ENCODE measurements around the gene FOXM1. TPM values are rescaled to one million over a fixed set of nuclear protein-coding genes. Genes with fewer than 3 reads are reported as not detected.
"Not testable (repeated sequence)": the region's sequence is repeated elsewhere in the genome, so short reads cannot be mapped to it uniquely, and the experiment has no call there.

The FOXM1 gene
- total RNA-seq, 1 donor from 2014 or later, result 14.3 TPM

DNA sequence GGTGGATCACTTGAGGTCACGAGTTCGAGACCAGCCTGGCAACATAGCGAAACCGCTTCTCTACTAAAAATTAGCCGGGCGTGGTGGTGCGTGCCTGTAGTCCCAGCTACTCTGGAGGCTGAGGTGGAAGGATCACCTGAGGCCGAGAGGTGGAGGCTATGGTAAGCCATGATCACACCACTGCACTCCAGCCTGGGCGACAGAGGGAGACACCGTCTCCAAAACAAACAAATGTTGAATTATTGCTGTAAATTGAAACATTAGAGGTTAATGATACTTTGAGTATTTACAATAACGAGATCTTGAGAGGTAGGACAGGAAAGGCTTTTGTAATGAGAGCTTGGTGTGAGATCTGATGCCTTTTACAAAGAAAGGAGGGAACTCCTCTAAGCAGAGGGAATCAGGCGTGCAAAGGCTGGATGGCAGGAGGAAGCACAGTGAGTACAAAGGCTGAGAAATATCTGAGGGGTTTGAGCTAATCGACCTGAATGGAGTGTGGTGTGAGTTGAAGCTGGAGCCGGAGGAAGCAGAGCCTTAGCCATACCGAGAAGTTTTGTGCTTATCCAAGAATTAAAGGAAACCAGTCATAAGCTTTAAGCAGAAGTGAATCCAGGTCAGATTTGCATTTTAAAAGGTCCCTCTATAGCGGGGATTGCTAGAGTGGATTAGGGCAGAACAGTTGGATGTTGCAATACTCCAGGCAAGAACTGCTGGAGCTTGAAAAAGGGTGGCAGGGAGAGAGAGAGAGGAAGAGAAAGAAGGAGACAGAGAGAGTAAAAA is 1.2 kb upstream of the FOXM1 start:
- TF ChIP-seq CTCF (IDR thresholded peaks at IDR 0.05; ENCODE audit: insufficient read depth, low read length, poor library complexity, severe bottlenecking), result no peak

GRCh38 chr12:2876431-2877046 is 435 bp downstream of the FOXM1 start:
- Histone ChIP-seq H3K36me3 (ENCODE audit: control insufficient read depth, insufficient read depth, low read length) (no peaks in the 10 kb centered on the region), H3K27me3 (ENCODE audit: control insufficient read depth, insufficient read depth, low read length) (no peaks in the 10 kb centered on the region), H3K4me3 (ENCODE audit: low read depth, low read length) (peak overlapping the region; percentile 78)
- DNase-seq (ENCODE audit: low read depth), result no peak
- TF ChIP-seq CTCF (IDR thresholded peaks at IDR 0.05; ENCODE audit: insufficient read depth, low read length, poor library complexity, severe bottlenecking), result no peak

More for the DNA sequence above, 1.2 kb upstream of the FOXM1 start:
- Histone ChIP-seq H3K27me3 (ENCODE audit: control insufficient read depth, insufficient read depth, low read length) (no peaks in the 10 kb centered on the region), H3K4me3 (ENCODE audit: low read depth, low read length) (peak overlapping the region; percentile 78), H3K36me3 (ENCODE audit: control insufficient read depth, insufficient read depth, low read length) (no peaks in the 10 kb centered on the region)
- DNase-seq (ENCODE audit: low read depth), result no peak

DNA sequence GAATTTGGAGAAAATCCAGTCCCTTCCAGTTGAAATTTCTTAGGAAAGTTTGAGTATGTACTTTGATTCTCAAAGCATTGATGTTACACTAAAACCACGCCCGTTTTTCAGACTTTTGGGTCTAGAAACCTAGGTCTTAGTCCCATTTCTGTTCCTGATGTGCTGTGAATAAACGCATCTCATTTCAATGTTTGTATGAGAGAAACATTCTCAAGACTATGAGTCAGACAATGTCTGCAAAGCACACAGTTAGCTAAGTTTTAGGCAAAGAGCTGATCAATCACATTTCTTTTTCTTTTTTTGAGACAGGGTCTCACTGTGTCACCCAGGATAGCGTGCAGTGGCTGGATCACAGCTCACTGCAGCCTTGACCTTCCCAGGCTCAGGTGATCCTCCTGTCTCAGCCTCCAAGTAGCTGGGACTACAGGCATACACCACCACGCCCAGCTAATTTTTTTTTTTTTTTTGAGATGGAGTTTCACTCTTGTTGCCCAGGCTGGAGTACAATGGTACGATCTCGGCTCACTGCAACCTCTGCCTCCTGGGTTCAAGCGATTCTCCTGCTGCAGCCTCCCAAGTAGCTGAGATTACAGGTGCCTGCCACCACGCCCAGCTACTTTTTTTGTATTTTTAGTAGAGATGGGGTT is 7.9 kb downstream of the FOXM1 start:
- DNase-seq (ENCODE audit: low read depth); H3K36me3 ChIP-seq (ENCODE audit: control insufficient read depth, insufficient read depth, low read length): not testable (repeated sequence)

GRCh38 chr12:2864198-2864597 is 12.8 kb downstream of the FOXM1 start:
- no peak for TF ChIP-seq CTCF (IDR thresholded peaks at IDR 0.05; ENCODE audit: insufficient read depth, low read length, poor library complexity, severe bottlenecking)
- H3K36me3 ChIP-seq (ENCODE audit: control insufficient read depth, insufficient read depth, low read length), result no peaks in the 10 kb centered on the region
- DNase-seq (ENCODE audit: low read depth), result no peak
- no peak overlapping the region for H3K4me3 ChIP-seq (ENCODE audit: low read depth, low read length)
- no peaks in the 10 kb centered on the region for H3K27me3 ChIP-seq (ENCODE audit: control insufficient read depth, insufficient read depth, low read length)

More for the DNA sequence above, 7.9 kb downstream of the FOXM1 start:
- not testable (repeated sequence) for H3K27me3 ChIP-seq (ENCODE audit: control insufficient read depth, insufficient read depth, low read length); H3K4me3 ChIP-seq (ENCODE audit: low read depth, low read length)

- H3K27me3 ChIP-seq (ENCODE audit: control insufficient read depth, insufficient read depth, low read length); H3K36me3 ChIP-seq (ENCODE audit: control insufficient read depth, insufficient read depth, low read length); H3K4me3 ChIP-seq (ENCODE audit: low read depth, low read length); DNase-seq (ENCODE audit: low read depth): not testable (repeated sequence)
These were observed 13.6 kb downstream of the FOXM1 start for GRCh38 chr12:2863402-2863801.

DNA sequence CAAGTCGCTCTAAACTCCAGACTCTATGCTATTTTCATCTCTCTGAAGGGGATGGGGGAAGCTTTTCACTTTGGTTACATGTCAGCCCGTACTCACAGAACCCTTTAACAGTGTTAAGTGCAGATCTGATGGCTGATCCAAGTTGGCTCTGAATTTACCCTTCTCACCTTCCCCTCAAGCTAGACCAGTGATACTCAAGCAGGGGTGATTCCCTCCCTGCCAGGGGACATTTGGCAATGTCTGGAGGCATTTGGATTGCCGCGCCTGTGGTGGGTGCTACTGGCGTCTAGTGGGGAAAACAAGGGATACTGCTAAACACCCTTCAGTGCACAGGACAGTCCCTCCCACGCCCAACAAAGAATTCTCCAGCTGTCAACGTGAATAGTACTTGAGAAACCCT is 14.1 kb downstream of the FOXM1 start:
- no peaks in the 10 kb centered on the region for H3K27me3 ChIP-seq (ENCODE audit: control insufficient read depth, insufficient read depth, low read length)
- H3K36me3 ChIP-seq (ENCODE audit: control insufficient read depth, insufficient read depth, low read length), result peaks cover 1% of the 10 kb centered on the region
- TF ChIP-seq CTCF (IDR thresholded peaks at IDR 0.05; ENCODE audit: insufficient read depth, low read length, poor library complexity, severe bottlenecking), result no peak
- H3K4me3 ChIP-seq (ENCODE audit: low read depth, low read length), result no peak overlapping the region
- DNase-seq (ENCODE audit: low read depth), result no peak

Data from kidney epithelial cell (primary cell).